ENCODE measurements around the gene PLA2G3. TPM values are rescaled to one million over a fixed set of nuclear protein-coding genes. Genes with fewer than 3 reads are reported as not detected.
"Not testable (repeated sequence)": the region's sequence is repeated elsewhere in the genome, so short reads cannot be mapped to it uniquely, and the experiment has no call there.

The PLA2G3 gene
- total and polyA plus RNA-seq, 3 experiments from 2014 or later, result not detected

DNA sequence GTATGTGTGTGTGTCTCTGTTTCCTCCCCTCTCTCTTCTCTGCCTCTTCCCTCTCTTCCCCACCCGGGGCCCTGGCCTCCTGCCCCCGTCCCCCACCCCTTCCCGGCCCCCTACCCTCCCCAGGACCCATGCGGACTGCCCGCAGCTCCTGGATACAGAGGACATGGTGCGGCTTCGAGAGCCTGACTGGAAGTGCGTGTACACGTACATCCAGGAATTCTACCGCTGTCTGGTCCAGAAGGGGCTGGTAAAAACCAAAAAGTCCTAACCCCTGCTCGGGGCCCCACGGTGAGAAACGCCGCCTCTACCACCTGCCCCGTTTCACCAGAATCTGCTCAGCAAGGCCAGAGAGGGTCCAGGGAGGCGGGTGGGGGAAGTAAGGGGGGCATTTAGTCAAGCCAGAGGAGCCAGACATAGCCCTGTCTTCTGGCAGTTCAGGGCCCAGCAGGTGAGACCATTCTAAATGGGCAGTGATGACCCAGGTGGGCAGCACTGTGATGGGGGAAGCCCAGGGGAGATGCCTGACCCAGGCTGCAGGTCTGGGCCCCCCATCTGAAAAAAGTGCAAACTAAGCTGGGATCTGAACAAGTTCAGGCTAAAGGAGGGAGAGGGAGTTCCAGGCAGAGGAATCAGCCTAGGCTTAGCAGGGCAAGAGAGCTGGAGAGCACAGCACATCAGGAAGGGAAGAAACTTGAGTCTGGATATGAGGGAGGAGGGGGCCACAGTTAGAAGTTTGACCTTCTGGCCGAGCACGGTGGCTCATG lies 39.4 kb downstream of the PLA2G3 start:
- H3K9me3 Mint-ChIP-seq, result no peaks in the 10 kb centered on the region
- peak overlapping the region in 1 of 8 donors; percentile 42 for H3K27ac Mint-ChIP-seq
- Histone ChIP-seq H3K36me3 (ENCODE audit: insufficient read depth, low read length) (no peaks in the 10 kb centered on the region), H3K4me3 (ENCODE audit: low read length) (no peak overlapping the region), H3K27ac (ENCODE audit: low read depth, low read length) (no peak overlapping the region), H3K9me3 (ENCODE audit: low read length) (no peaks in the 10 kb centered on the region), H3K27me3 (ENCODE audit: insufficient read depth, low read length, poor library complexity, severe bottlenecking) (no peaks in the 10 kb centered on the region), H3K4me1 (ENCODE audit: insufficient read depth, low read length) (peaks cover 3% of the 10 kb centered on the region)
- ChIA-PET POLR2A (interaction anchor here (0.7 kb wide), 1 partner anchor 1629 kb away, joined by 3 read pairs; no protein-coding TSS in a partner anchor), CTCF (no interaction called here)
- H3K36me3 Mint-ChIP-seq, result peaks cover 0 to 4% (median 0%) of the 10 kb centered on the region in 3 donors
- H3K27me3 Mint-ChIP-seq, result no peaks in the 10 kb centered on the region
- no peak overlapping the region for H3K4me3 Mint-ChIP-seq
- peaks cover 3 to 11% (median 8%) of the 10 kb centered on the region in 3 donors for H3K4me1 Mint-ChIP-seq
- DNase-seq, result no peak

DNA sequence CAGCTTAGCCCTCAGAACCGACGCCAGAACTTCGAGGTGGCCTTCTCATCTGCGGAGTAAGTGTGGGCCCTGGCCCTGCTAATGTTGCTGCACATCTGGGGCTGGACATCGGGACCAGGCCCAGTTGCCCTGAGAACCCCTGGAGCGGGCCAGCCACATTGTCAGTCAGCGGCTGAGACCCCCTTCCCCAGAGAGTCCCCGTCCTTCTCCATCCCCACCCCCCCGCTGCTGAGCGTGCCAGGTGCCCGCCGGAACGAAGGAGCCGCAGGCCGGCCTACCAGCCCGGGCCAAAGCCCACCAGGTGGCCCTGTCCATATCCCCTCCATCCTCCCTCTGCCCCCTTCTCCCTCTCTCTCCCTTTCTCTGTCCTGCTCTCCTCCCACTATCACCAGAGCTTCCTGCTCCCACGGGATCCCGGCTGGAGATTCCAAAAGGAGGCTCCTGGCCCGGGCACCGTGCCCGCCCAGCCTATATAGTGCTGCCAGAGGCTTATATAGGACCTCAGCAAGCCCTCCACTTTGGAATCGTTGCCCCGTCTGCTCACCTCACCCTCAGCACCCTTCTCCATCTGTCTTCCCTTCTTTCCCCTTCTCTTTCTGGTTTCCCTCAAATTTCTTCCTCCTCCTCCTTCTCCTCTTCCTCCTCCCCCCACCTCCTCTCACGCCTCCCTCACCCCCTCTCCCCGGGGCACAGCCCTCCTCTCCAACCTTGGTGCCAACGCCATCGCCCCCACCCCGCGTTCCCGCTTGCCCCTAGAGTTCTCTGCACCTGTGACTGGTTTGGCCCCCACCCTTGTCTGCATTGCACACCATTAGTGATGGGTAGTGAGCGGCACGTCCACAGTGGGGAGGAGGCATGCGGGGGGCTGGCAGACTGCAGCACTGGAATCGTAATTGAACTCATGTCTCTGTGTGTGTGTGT lies 40.2 kb downstream of the PLA2G3 start:
- ChIA-PET CTCF (interaction anchor here (1.4 to 1.6 kb wide), 2 partner anchors 8 to 15 kb away, joined by 5 read pairs; partner anchors contain the start of gene SELENOM), POLR2A (no interaction called here)
- H3K4me1 ChIP-seq (ENCODE audit: insufficient read depth, low read length), result no peaks in the 10 kb centered on the region
- Mint-ChIP-seq H3K27me3 (no peaks in the 10 kb centered on the region), H3K27ac (peak overlapping the region in 1 of 8 donors; percentile 33), H3K36me3 (no peaks in the 10 kb centered on the region), H3K4me1 (peaks cover 0 to 3% (median 0%) of the 10 kb centered on the region in 3 donors), H3K4me3 (no peak overlapping the region), H3K9me3 (no peaks in the 10 kb centered on the region)
- DNase-seq, result no peak
- no peak overlapping the region for H3K27ac ChIP-seq (ENCODE audit: low read depth, low read length)
- H3K4me3 ChIP-seq (ENCODE audit: low read length), result no peak overlapping the region
- H3K9me3 ChIP-seq (ENCODE audit: low read length), result no peaks in the 10 kb centered on the region
- H3K27me3 ChIP-seq (ENCODE audit: insufficient read depth, low read length, poor library complexity, severe bottlenecking), result no peaks in the 10 kb centered on the region
- H3K36me3 ChIP-seq (ENCODE audit: insufficient read depth, low read length), result no peaks in the 10 kb centered on the region

DNA sequence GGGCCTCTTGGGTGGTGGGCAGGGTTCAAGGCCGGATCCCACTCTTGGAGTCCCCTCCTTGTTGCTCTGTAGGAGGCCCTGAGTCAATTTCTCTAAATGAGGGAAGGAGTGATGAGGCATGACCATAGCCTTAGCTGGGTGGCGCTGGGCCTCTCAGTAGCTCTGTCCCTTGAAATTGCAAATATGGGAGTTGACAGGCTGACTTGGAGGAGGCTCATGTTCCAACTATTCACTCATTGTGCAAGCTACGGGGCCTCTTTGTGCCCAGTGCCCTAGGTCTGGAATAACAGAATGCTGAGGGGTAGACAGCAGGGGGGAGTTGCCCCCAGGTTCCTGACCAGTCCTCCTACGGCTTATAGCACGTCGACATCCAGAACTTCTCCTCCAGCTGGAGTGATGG lies 40.9 kb downstream of the PLA2G3 start:
- H3K36me3 ChIP-seq (ENCODE audit: insufficient read depth, low read length), result no peaks in the 10 kb centered on the region
- Mint-ChIP-seq H3K27me3 (no peaks in the 10 kb centered on the region), H3K4me1 (peaks cover 0 to 3% (median 0%) of the 10 kb centered on the region in 3 donors), H3K9me3 (no peaks in the 10 kb centered on the region), H3K36me3 (no peaks in the 10 kb centered on the region), H3K27ac (no peak overlapping the region), H3K4me3 (no peak overlapping the region)
- H3K4me3 ChIP-seq (ENCODE audit: low read length), result no peak overlapping the region
- H3K4me1 ChIP-seq (ENCODE audit: insufficient read depth, low read length), result no peaks in the 10 kb centered on the region
- CTCF ChIA-PET, result interaction anchor here (1.4 to 1.6 kb wide), 2 partner anchors 9 to 15 kb away, joined by 5 read pairs; partner anchors contain the start of gene SELENOM
- no peaks in the 10 kb centered on the region for H3K27me3 ChIP-seq (ENCODE audit: insufficient read depth, low read length, poor library complexity, severe bottlenecking)
- POLR2A ChIA-PET, result no interaction called here
- no peak overlapping the region for H3K27ac ChIP-seq (ENCODE audit: low read depth, low read length)
- DNase-seq, result no peak
- H3K9me3 ChIP-seq (ENCODE audit: low read length), result no peaks in the 10 kb centered on the region

DNA sequence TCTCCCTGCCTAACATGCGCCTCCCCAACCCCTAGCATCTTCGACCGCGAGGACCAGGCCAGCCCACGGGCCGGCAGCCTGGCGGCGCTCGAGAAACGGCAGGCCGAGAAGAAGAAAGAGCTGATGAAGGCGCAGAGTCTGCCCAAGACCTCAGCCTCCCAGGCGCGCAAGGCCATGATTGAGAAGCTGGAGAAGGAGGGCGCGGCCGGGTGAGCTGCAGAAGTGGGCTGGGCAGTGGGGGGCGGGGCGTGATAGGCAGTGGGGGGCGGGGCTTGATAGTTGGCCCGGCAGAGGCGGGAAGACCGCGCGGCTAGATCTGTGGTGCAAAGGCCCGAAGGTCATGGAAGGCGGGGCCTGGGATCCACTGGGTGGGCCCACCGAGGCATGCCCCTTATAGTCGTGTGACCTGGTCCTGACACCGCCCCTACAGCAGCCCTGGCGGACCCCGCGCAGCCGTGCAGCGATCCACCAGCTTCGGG lies 41.6 kb downstream of the PLA2G3 start:
- Histone ChIP-seq H3K27ac (ENCODE audit: low read depth, low read length) (no peak overlapping the region), H3K36me3 (ENCODE audit: insufficient read depth, low read length) (no peaks in the 10 kb centered on the region), H3K9me3 (ENCODE audit: low read length) (no peaks in the 10 kb centered on the region), H3K27me3 (ENCODE audit: insufficient read depth, low read length, poor library complexity, severe bottlenecking) (no peaks in the 10 kb centered on the region), H3K4me1 (ENCODE audit: insufficient read depth, low read length) (no peaks in the 10 kb centered on the region), H3K4me3 (ENCODE audit: low read length) (no peak overlapping the region)
- Mint-ChIP-seq H3K27ac (no peak overlapping the region), H3K4me3 (no peak overlapping the region), H3K36me3 (no peaks in the 10 kb centered on the region), H3K4me1 (no peaks in the 10 kb centered on the region), H3K27me3 (no peaks in the 10 kb centered on the region), H3K9me3 (no peaks in the 10 kb centered on the region)
- ChIA-PET POLR2A (no interaction called here), CTCF (interaction anchor here (0.5 to 1.6 kb wide), 3 partner anchors 9 to 177 kb away, joined by 3 to 5 read pairs (median 5); partner anchors contain the start of gene SELENOM)
- no peak for DNase-seq

DNA sequence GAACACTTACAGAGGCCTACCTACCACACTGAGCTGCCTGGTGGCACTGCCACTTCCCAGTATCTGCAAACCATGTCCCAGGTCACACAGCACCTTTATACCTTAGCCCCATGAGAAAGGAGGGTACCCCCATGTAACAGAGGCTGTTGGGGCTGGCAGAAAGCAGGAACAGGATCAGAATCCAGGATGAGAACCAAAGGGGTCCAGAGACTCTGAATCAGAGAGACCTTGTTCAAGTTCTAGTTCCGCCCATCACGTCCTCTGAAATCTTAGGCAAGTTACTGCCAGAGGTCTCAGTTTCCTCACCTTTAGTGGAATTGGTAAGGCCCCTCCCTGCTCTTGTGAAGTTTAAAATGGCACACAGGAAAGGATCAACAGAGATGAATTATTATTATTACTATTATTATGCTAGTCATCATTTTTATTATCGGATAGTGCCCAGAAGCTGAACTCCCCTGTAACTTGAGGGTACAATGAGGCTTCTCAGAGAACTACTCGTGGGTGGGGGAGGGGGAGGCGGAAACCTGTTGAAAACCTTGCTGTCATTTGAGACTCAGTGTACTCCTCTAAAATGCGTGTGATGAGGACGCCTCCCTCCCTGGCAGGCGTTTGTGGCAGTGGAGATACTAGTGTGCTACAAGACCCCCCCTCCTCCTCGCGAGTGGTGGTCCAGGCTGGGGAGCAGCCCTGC lies 42.2 kb downstream of the PLA2G3 start:
- no peaks in the 10 kb centered on the region for H3K4me1 Mint-ChIP-seq
- Histone ChIP-seq H3K4me1 (ENCODE audit: insufficient read depth, low read length) (no peaks in the 10 kb centered on the region), H3K27me3 (ENCODE audit: insufficient read depth, low read length, poor library complexity, severe bottlenecking) (no peaks in the 10 kb centered on the region), H3K36me3 (ENCODE audit: insufficient read depth, low read length) (no peaks in the 10 kb centered on the region), H3K9me3 (ENCODE audit: low read length) (no peaks in the 10 kb centered on the region), H3K4me3 (ENCODE audit: low read length) (no peak overlapping the region), H3K27ac (ENCODE audit: low read depth, low read length) (no peak overlapping the region)
- CTCF ChIA-PET, result interaction anchor here (0.5 kb wide), 1 partner anchor 176 kb away, joined by 3 read pairs; no protein-coding TSS in a partner anchor
- H3K27me3 Mint-ChIP-seq, result no peaks in the 10 kb centered on the region
- POLR2A ChIA-PET, result no interaction called here
- H3K4me3 Mint-ChIP-seq, result no peak overlapping the region
- no peak overlapping the region for H3K27ac Mint-ChIP-seq
- DNase-seq, result no peak
- H3K9me3 Mint-ChIP-seq, result no peaks in the 10 kb centered on the region
- no peaks in the 10 kb centered on the region for H3K36me3 Mint-ChIP-seq

DNA sequence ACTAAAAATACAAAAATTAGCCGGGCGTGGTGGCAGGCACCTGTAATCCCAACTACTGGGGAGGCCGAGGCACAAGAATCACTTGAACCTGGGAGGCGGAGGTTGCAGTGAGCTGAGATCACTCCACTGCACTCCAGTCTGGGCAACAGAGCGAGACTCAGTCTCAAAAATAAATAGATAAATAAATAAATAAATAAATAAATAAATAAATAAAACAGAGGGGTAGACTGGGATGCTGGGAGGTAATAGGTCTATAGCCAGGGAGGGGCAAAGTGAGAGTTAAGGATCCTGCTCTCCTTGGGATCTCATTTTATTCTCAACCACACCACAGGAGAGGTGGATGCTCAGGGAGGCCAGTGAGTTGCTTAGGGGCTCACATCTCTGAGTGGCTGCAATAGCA lies 42.8 kb downstream of the PLA2G3 start:
- H3K4me3 ChIP-seq (ENCODE audit: low read length); H3K27ac Mint-ChIP-seq; H3K27ac ChIP-seq (ENCODE audit: low read depth, low read length); DNase-seq; H3K36me3 Mint-ChIP-seq; H3K4me1 ChIP-seq (ENCODE audit: insufficient read depth, low read length); H3K9me3 ChIP-seq (ENCODE audit: low read length); POLR2A ChIA-PET; H3K27me3 Mint-ChIP-seq; H3K9me3 Mint-ChIP-seq; H3K27me3 ChIP-seq (ENCODE audit: insufficient read depth, low read length, poor library complexity, severe bottlenecking); H3K4me1 Mint-ChIP-seq; H3K36me3 ChIP-seq (ENCODE audit: insufficient read depth, low read length); H3K4me3 Mint-ChIP-seq; CTCF ChIA-PET: not testable (repeated sequence)

DNA sequence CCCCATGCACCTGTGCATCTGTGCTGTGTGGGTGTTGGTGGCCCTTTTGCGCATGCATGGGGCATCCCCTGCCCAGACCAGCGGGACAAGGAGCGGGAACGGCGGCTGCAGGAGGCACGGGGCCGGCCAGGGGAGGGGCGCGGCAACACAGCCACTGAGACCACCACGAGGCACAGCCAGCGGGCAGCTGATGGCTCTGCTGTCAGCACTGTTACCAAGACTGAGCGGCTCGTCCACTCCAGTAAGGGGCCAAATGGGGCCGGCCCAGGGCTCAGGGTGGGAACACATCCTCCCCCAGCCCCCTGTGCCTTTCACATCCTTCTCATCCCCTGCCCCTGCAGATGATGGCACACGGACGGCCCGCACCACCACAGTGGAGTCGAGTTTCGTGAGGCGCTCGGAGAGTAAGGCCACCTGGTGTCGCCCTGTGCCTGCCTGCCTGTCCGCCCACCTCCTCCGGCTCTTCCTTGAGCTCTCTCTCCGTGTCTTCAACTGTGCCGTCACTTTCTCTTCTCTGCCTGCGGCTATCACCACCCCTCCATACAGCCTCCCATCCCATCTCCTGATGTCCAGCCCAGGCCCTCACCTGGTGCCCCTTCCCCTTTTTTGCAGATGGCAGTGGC lies 43.5 kb downstream of the PLA2G3 start:
- Histone ChIP-seq H3K4me1 (ENCODE audit: insufficient read depth, low read length) (no peaks in the 10 kb centered on the region), H3K27ac (ENCODE audit: low read depth, low read length) (no peak overlapping the region), H3K9me3 (ENCODE audit: low read length) (no peaks in the 10 kb centered on the region), H3K4me3 (ENCODE audit: low read length) (no peak overlapping the region), H3K27me3 (ENCODE audit: insufficient read depth, low read length, poor library complexity, severe bottlenecking) (no peaks in the 10 kb centered on the region), H3K36me3 (ENCODE audit: insufficient read depth, low read length) (no peaks in the 10 kb centered on the region)
- H3K4me3 Mint-ChIP-seq, result no peak overlapping the region
- H3K27ac Mint-ChIP-seq, result peak overlapping the region in 1 of 8 donors; percentile 89
- H3K36me3 Mint-ChIP-seq, result no peaks in the 10 kb centered on the region
- POLR2A ChIA-PET, result no interaction called here
- CTCF ChIA-PET, result interaction anchor here (1.4 kb wide), 1 partner anchor 12 kb away, joined by 10 read pairs; no protein-coding TSS in a partner anchor
- no peaks in the 10 kb centered on the region for H3K4me1 Mint-ChIP-seq
- H3K9me3 Mint-ChIP-seq, result no peaks in the 10 kb centered on the region
- no peak for DNase-seq
- no peaks in the 10 kb centered on the region for H3K27me3 Mint-ChIP-seq

Data from CD8-positive, alpha-beta memory T cell (primary cell).